GM12878 (cell line): ENCODE data around the gene AGRN. TPM values are rescaled to one million over a fixed set of nuclear protein-coding genes. Genes with fewer than 3 reads are reported as not detected.

ENCODE experiments used
- HSF1 ChIP-seq: fragments of 150-350 bp; IDR thresholded peaks from 2 replicates; pipeline ENCODE4 v1.6.1; 2014; ENCODE audit warnings: mild to moderate bottlenecking, low read depth, low read length
- MEF2A ChIP-seq: IDR thresholded peaks from 2 replicates; pipeline ENCODE4 v1.6.1; 2011; ENCODE audit warnings: low read depth, mild to moderate bottlenecking, low read length, moderate library complexity; ENCODE audit not compliant: insufficient read depth
- POLR2AphosphoS5 ChIP-seq: IDR thresholded peaks from 2 replicates; pipeline ENCODE4 v1.6.1; 2011; ENCODE audit warnings: mild to moderate bottlenecking, low read length, inconsistent platforms
- RB1 ChIP-seq: fragments of 450-650 bp; formaldehyde crosslinking; IDR thresholded peaks from 2 replicates; pipeline ENCODE4 v1.6.1; 2017; ENCODE audit warnings: mild to moderate bottlenecking, borderline replicate concordance
- ZBTB4 ChIP-seq: fragments of 450-650 bp; formaldehyde crosslinking; IDR thresholded peaks from 2 replicates; pipeline ENCODE4 v1.4.0; 2022; ENCODE audit warnings: mild to moderate bottlenecking, moderate library complexity
- ZBTB40 ChIP-seq: fragments of 450-650 bp; IDR thresholded peaks from 2 replicates; pipeline ENCODE4 v1.6.1; 2016; ENCODE audit warnings: mild to moderate bottlenecking, moderate library complexity, borderline replicate concordance
- polyA plus RNA-seq, 11 experiments: library from polyadenylated mRNA; depleted of rRNA in 4 of 11; unstranded in 6 of 11; stranded (reverse) in 5 of 11; fragments of >200 nt; fragmentation: Nextera tagmentation in 4 of 11; fragmentation: Illumina TruSeq in 1 of 11; extraction: Ambion mirVana in 4 of 11; extraction: Trizol in 1 of 11; gene quantifications; 1 replicate in 1 of 11; 2 replicates in 10 of 11; pipeline versions ENCODE4 v1.2.1 to v1.2.3, GENCODE V29; 2011 to 2016; ENCODE audit warnings: inconsistent platforms in 2 of 11, missing spikeins in 2 of 11, low read depth in 1 of 11
- total RNA-seq, 4 experiments: library from RNA; depleted of rRNA in 3 of 4; stranded (reverse); fragments of >200 nt in 3 of 4; fragmentation: Illumina TruSeq in 1 of 4; extraction: Trizol in 1 of 4; gene quantifications; 2 replicates each; pipeline versions ENCODE4 v1.2.1 to v1.2.3, GENCODE V29; 2013 to 2021

The AGRN gene
- total and polyA plus RNA-seq, 10 of the 15 experiments (the other 5 are each of a cell fraction or from before 2014, with no cell fraction given): 0.02 to 41.8 (median 4.1) TPM

- TF ChIP-seq ZBTB4 (CRISPR knock-in tag) (no peak), RB1 (no peak), ZBTB40 (no peak), MEF2A (no peak), HSF1 (no peak), POLR2AphosphoS5 (no peak)
Measured at GRCh38 chr1:1062348-1063163, 42.6 kb downstream of the AGRN start (continued).
